Heart right ventricle (tissue), 16 donors: ENCODE measurements around the gene SLC2A4RG. TPM values are rescaled to one million over a fixed set of nuclear protein-coding genes. Genes with fewer than 3 reads are reported as not detected.
A peak's percentile ranks its signal among the peaks of the same experiment; 100 is the strongest.
"Not testable (repeated sequence)": the region's sequence is repeated elsewhere in the genome, so short reads cannot be mapped to it uniquely, and the experiment has no call there.

Experiments used
- ATAC-seq, 8 donors: fragments of 200-7000 bp; cut with Tn5 transposase; one replicate each; pipeline ENCODE4 v1.9.1; 2020; ENCODE audit warnings: mild to moderate bottlenecking in 8 of 8, moderate library complexity in 8 of 8, moderate number of reproducible peaks in 1 of 8
- DNase-seq, 2 donors: peaks; one replicate each; pipeline ENCODE4 v3.0.0-alpha.2; 2020
- H3K27ac ChIP-seq, 10 donors: fragments of 200-600 bp; sonication (generic) in 2 of 10; one replicate each; pipeline versions ENCODE4 v1.5.0 to v1.8.0; 2020 to 2022; ENCODE audit warnings: mild to moderate bottlenecking in 3 of 10
- H3K27me3 ChIP-seq, 7 donors: fragments of 200-600 bp; one replicate each; pipeline ENCODE4 v1.8.0; 2021 to 2022; ENCODE audit warnings: mild to moderate bottlenecking in 2 of 7
- H3K36me3 ChIP-seq, 9 donors: fragments of 200-600 bp; sonication (generic) in 1 of 9; one replicate each; pipeline versions ENCODE4 v1.5.0 to v1.8.0; 2020 to 2022; ENCODE audit warnings: mild to moderate bottlenecking in 2 of 9
- H3K4me1 ChIP-seq, 9 donors: fragments of 200-600 bp; sonication (generic) in 1 of 9; one replicate each; pipeline versions ENCODE4 v1.5.0 to v1.8.0; 2020 to 2022; ENCODE audit warnings: mild to moderate bottlenecking in 4 of 9
- H3K4me3 ChIP-seq, 10 donors: fragments of 200-600 bp; sonication (generic) in 2 of 10; one replicate each; pipeline versions ENCODE4 v1.5.0 to v1.8.0; 2020 to 2022; ENCODE audit warnings: mild to moderate bottlenecking in 7 of 10, moderate library complexity in 2 of 10
- H3K9me3 ChIP-seq, 11 donors: fragments of 200-600 bp in 10 of 11; sonication (generic) in 2 of 11; one replicate each; pipeline versions ENCODE4 v1.5.0 to v1.8.0; 2013 to 2022; ENCODE audit warnings: mild to moderate bottlenecking in 2 of 11, control low read depth in 1 of 11, moderate library complexity in 1 of 11
- WGBS, 2 donors: extraction: QIAGEN DNeasy Blood & Tissue Kit; methylation state at CpG; one replicate each; pipeline ENCODE4 v1.1.7; 2013; ENCODE audit warnings: inconsistent platforms in 1 of 2; 5-methylcytosine and 5-hydroxymethylcytosine counted together
- intact Hi-C, 10 donors: fragments of 100-400 bp; cut with DNase I; formaldehyde crosslinking; loops; one replicate each; pipeline versions ENCODE4 v1.11.1 to v1.14.2; 2022
- polyA plus RNA-seq, 2 donors: library from polyadenylated mRNA; stranded (reverse); fragments of 200-250 nt; gene quantifications; one replicate each; pipeline ENCODE4 v1.2.3, GENCODE V29; 2013
- total RNA-seq, 10 donors: library from RNA; stranded (reverse); fragmentation: NEBNext Ultra II Directional in 3 of 10; extraction: Animal tissue kit (Norgen Biotek cat#: 25700) in 3 of 10; gene quantifications; one replicate each; pipeline versions ENCODE4 v1.2.1 to v1.2.4, GENCODE V29; 2021 to 2023
- TF ChIP-seq, protein P1 (sequence below), 9 donors: fragments of 200-600 bp; sonication (generic) in 2 of 9; IDR thresholded peaks; one replicate each; pipeline versions ENCODE4 v1.5.0 to v1.8.0; 2021 to 2022; ENCODE audit warnings: antibody characterized with exemption in 9 of 9, mild to moderate bottlenecking in 5 of 9, moderate library complexity in 1 of 9
- donor health status: Arrhythmogenic right ventricular cardiomyopathy.
- donor health status: ischemic (EF 13 %, LVEDD 7.1; RV severe dilation, severe dysfunction).
- donor health status: healthy with polysubstance abuse.
- donor health status: DM: no; HTN: yes; CAD: no.
- donor health status: DM: no; HTN: no; CAD: no.
- donor health status: ischemic (EF 25% LVEDD 6.9; RV normal size, moderate dysfunction).
- donor health status: ischemic (EF 25% LVEDD 5.7; RV mildly dilated, moderate dysfunction).
- donor health status: healthy.
- donor health status: DM: yes; HTN: yes; CAD: no.
- donor health status: Ischemic cardiomyopathy.
- donor health status: ischemic (EF 35%, LVEDD 5.7; RV mildly dilated, moderate dysfunction).
- donor health status: nonischemic (EF 11% LVEDD 7.7; RV severe dilation, severe dysfunction).
- donor health status: DM: yes; HTN: yes; CAD: no.
- donor health status: PGD.
- donor health status: ischemic (EF 29% LVEDD 5.4; RV normal size, mild dysfunction).
- donor health status: nonischemic (EF 23%, LVEDD 6.1; RV moderate dilation, normal function).

SLC2A4RG gene
- total and polyA plus RNA-seq, 12 donors = 36.3 to 114 (median 76.8) TPM

DNA sequence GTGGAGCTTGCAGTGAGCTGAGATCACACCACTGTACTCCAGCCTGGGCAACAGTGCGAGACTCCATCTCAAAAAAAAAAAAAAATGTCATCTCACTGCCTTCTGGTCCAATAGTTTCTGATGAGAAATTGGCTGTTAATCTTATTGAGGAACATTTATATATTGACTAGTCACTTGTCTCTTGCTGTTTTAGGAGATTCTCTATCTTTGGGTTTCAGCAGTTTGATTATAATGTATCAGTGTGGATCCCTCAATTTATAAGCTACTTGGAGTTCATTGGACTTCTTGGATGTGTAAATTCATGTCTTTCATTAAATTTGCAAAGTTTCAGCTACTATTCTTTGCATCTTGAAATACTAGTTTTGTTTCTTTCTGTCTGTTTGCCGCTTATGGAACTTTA, 20.6 kb upstream of the SLC2A4RG start:
- ATAC-seq = no peak
- no peak overlapping the region for H3K4me3 ChIP-seq
- H3K4me1 ChIP-seq = no peaks in the 10 kb centered on the region
- H3K27ac ChIP-seq = no peak overlapping the region
- no peaks in the 10 kb centered on the region for H3K27me3 ChIP-seq
- TF ChIP-seq, protein P1, sequence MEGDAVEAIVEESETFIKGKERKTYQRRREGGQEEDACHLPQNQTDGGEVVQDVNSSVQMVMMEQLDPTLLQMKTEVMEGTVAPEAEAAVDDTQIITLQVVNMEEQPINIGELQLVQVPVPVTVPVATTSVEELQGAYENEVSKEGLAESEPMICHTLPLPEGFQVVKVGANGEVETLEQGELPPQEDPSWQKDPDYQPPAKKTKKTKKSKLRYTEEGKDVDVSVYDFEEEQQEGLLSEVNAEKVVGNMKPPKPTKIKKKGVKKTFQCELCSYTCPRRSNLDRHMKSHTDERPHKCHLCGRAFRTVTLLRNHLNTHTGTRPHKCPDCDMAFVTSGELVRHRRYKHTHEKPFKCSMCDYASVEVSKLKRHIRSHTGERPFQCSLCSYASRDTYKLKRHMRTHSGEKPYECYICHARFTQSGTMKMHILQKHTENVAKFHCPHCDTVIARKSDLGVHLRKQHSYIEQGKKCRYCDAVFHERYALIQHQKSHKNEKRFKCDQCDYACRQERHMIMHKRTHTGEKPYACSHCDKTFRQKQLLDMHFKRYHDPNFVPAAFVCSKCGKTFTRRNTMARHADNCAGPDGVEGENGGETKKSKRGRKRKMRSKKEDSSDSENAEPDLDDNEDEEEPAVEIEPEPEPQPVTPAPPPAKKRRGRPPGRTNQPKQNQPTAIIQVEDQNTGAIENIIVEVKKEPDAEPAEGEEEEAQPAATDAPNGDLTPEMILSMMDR (IDR thresholded peaks at IDR 0.05) = no peak
- intact Hi-C loops = no loop called here
- no peak for DNase-seq
- 97 to 100% methylated on average over 2 of the region's 2 CpGs for WGBS, 2 donors
- peaks cover 0 to 85% (median 40%) of the 10 kb centered on the region in 9 donors for H3K36me3 ChIP-seq
- peaks cover 0 to 39% (median 22%) of the 10 kb centered on the region in 11 donors for H3K9me3 ChIP-seq

DNA sequence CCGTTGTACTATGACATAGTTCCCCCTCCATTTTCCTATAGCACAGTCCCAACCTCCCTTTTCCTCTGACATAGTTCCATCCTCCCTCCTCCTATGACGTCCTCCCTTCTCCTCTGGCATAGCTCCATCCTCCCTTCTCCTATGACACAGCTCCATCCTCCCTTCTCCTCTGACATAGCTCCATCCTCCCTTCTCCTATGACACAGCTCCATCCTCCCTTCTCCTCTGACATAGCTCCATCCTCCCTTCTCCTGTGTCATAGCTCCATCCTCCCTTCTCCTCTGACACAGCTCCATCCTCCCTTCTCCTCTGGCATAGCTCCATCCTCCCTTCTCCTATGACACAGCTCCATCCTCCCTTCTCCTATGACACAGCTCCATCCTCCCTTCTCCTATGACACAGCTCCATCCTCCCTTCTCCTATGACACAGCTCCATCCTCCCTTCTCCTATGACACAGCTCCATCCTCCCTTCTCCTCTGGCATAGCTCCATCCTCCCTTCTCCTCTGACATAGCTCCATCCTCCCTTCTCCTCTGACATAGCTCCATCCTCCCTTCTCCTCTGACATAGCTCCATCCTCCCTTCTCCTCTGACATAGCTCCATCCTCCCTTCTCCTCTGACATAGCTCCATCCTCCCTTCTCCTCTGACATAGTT, 16.5 kb upstream of the SLC2A4RG start:
- WGBS, 2 donors = 64 to 66% methylated on average over 2 of the region's 2 CpGs
- H3K4me3 ChIP-seq, H3K4me1 ChIP-seq, H3K27ac ChIP-seq, DNase-seq, ATAC-seq, H3K27me3 ChIP-seq, intact Hi-C loops: not testable (repeated sequence)
- Histone ChIP-seq H3K36me3 (peaks cover 0 to 74% (median 23%) of the 10 kb centered on the region in 9 donors), H3K9me3 (peaks cover 0 to 38% (median 23%) of the 10 kb centered on the region in 11 donors)

DNA sequence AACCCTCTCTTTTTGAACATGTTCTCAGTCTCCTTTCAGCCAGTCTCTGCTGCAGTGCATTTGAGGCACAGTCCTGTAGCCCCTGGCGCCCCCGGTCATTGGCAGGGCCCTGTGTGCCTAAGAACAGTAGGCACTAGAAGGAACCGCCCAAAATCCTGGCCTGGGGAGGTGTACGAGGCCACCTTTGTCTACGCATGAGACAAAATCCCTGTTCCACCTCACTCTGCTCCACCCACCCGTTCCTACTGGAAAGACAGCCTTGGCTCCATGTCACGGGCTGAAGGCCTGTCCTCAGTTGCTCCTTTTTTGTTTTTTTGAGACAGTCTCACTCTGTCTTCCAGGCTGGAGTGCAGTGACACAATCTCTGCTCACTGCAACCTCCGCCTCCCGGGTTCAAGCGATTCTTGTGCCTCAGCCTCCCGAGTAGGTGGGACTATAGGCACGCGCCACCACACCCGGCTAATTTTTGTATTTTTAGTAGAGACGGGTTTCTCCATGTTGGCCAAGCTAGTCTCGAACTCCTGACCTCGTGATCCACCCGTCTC, 9.3 kb upstream of the SLC2A4RG start:
- 94 to 97% methylated on average over 18 of the region's 18 CpGs for WGBS, 2 donors
- H3K4me3 ChIP-seq, H3K27me3 ChIP-seq, DNase-seq, ATAC-seq: not testable (repeated sequence)
- H3K9me3 ChIP-seq = peaks cover 0 to 13% (median 7%) of the 10 kb centered on the region in 11 donors
- peaks cover 0 to 24% (median 0%) of the 10 kb centered on the region in 9 donors for H3K4me1 ChIP-seq
- H3K27ac ChIP-seq = peak overlapping the region in 1 of 10 donors; percentile 62
- intact Hi-C loops = loop anchor here in 1 of 10 donors (10.0 kb wide), 1 partner anchor 75 kb away; the partner anchor contains the start of genes RTEL1 and STMN3
- H3K36me3 ChIP-seq = peaks cover 0 to 43% (median 10%) of the 10 kb centered on the region in 9 donors

DNA sequence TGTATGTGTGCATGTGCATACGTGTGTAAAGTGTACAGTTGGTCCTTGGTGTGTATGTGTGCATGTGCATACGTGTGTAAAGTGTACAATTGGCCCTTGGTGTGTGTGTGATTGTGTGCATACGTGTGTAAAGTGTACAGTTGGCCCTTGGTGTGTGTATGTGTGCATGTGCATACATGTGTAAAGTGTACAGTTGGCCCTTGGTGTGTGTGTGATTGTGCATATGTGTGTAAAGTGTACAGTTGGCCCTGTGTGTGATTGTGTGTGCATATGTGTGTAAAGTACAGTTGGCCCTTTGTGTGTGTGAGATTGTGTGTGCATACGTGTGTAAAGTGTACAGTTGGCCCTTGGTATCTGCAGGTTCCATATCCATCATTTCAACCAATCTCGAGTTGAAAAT, 8.2 kb upstream of the SLC2A4RG start:
- no peak overlapping the region for H3K4me3 ChIP-seq
- peaks cover 0 to 2% (median 0%) of the 10 kb centered on the region in 7 donors for H3K27me3 ChIP-seq
- peaks cover 0 to 1% (median 0%) of the 10 kb centered on the region in 11 donors for H3K9me3 ChIP-seq
- TF ChIP-seq, protein P1 (IDR thresholded peaks at IDR 0.05) = no peak
- H3K27ac ChIP-seq = no peak overlapping the region
- H3K4me1 ChIP-seq = peaks cover 0 to 24% (median 0%) of the 10 kb centered on the region in 9 donors
- ATAC-seq = no peak
- intact Hi-C loops = loop anchor here in 1 of 10 donors (10.0 kb wide), 1 partner anchor 77 kb away; the partner anchor contains the start of genes RTEL1 and STMN3
- DNase-seq = no peak
- H3K36me3 ChIP-seq = peaks cover 0 to 46% (median 15%) of the 10 kb centered on the region in 9 donors
- 86 to 94% methylated on average over 5 of the region's 5 CpGs for WGBS, 2 donors

DNA sequence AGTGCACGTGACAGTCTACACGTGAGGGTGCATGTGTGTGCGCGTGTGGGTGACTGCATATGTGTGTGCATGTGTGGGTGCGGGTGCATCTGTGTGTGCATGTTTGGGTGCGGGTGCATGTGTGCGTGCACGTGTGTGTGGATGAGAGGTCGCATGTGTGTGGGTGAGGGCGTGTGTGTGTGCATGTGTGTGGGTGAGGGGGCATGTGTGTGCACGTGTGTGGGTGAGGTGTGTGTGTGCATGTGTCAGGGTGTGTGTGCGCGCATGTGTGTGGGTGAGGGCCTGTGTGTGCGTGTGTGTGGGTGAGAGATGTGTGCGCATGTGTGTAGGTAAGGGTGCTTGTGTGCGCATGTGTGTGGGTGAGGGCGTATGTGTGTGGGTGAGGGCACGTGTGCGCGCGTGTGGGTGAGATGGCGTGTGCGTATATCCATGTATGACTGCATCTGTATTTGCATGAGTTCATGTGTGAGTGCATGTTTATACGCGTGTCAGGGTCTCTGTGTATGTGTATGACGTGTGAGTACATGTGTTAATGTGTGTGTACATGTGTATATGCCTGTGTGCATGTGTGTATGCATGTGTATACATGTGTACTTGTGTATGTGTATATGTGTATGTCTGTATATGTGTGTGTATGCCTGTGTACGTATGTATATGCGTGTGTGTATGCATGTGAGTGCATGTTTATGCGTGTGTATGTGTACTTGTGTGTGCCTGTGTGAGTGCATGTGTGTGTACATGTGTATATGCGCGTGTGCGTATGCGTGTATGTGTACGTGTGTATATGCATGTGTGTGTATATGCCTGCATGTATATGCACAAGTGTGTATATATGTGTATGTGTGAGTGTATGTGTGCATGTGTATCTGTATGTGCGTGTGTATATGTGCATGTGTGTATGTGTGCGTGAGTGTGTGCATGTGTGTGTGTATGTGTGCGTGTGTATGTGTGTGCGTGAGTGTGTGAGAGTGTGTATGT, 7.2 kb upstream of the SLC2A4RG start:
- intact Hi-C loops = loop anchor here in 1 of 10 donors (10.0 kb wide), 1 partner anchor 78 kb away; the partner anchor contains the start of genes RTEL1 and STMN3
- peaks cover 0 to 9% (median 0%) of the 10 kb centered on the region in 7 donors for H3K27me3 ChIP-seq
- ATAC-seq = no peak
- H3K9me3 ChIP-seq = no peaks in the 10 kb centered on the region
- H3K27ac ChIP-seq = no peak overlapping the region
- peaks cover under 1 to 23% (median 3%) of the 10 kb centered on the region in 9 donors for H3K4me1 ChIP-seq
- no peak for DNase-seq
- 87 to 91% methylated on average over 38 of the region's 38 CpGs for WGBS, 2 donors
- no peak overlapping the region for H3K4me3 ChIP-seq
- TF ChIP-seq, protein P1 (IDR thresholded peaks at IDR 0.05) = no peak
- peaks cover 0 to 50% (median 15%) of the 10 kb centered on the region in 9 donors for H3K36me3 ChIP-seq
